ENCODE data around the gene CRMP1.
"Not testable (repeated sequence)": the region's sequence is repeated elsewhere in the genome, so short reads cannot be mapped to it uniquely, and the experiment has no call there.

The CRMP1 gene

DNA sequence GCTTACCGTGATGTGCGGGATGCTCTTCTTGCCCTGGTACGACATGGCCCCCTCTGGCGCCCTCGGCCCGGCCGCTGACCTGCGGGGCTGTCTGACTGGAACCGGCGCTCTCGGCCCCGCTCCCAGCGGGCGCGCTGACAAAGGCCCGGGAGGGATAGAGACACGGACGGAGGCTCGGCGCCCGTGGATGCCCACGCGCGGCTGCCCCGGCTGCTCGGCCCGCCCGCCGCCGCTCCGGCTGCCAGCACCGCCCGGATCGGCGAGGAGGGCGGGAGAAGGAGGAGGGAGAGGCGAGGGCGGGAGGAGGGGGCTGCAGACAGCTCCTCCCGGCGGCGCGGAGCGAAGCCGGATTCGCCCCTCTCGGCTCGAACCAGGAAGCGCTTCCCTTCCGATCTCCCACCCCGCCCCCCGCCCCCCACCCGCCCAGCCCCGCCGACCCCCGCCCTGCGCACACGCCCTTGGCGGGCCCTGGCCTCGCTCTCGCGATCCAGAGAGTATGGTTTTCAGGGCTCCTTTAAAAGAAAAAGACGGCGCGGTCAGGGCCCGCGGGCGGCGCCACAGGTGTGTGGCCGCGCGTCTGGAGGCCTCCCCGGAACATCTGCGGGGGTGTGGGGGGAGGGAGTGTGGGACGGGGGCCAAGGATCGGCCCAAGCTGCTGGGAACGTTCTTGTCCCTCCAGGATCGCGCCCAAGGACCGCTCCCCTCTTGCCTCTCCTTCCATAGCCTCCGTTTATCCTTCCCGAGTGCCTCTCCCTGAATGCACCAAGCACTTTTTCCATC lies 4.5 kb downstream of the CRMP1 start:
- DNase-seq (ENCODE audit: low spot score) = no peak

DNA sequence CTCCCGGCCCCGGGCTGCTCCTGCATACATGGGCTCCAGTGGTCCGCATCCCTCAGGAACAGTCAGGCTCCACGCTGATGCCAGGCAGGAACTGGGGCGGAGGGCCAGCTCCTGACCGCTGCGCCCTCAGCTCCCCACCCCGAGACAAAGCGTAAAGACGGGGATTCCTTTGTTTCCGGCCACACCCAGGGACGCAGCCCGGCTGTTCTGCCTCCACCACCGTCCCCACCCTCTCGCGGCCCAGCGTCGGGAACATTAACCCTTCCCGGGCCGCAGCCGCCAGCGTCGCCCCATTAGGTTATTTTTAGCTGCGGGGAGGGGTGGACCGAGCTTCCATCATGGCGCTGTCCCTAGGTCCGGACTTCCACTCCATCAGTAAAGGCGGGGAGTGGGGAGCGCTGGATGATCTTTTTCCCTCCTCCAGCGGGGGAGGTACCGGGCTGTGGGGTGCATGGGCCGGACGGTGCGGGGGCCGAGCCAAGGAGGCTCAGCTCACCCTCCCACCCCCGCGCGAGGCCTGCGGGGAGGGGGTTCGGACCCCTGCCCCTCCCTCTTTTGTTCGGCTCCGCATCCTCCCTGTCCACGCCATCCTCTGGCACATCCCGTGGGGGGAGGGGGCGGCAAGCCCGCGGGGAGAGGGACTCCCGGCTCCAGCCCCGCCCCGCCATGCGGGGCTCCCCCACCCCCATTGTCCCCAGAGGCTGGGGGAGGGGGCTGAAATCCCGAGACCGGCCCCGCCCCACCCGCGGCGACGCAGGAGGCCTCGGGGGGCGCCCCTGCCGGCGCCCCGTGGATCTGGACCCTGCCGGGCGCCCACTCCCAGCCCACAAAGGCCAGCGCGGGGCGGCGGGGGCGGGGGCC lies 5.3 kb downstream of the CRMP1 start:
- DNase-seq (ENCODE audit: low spot score) = no peak

DNA sequence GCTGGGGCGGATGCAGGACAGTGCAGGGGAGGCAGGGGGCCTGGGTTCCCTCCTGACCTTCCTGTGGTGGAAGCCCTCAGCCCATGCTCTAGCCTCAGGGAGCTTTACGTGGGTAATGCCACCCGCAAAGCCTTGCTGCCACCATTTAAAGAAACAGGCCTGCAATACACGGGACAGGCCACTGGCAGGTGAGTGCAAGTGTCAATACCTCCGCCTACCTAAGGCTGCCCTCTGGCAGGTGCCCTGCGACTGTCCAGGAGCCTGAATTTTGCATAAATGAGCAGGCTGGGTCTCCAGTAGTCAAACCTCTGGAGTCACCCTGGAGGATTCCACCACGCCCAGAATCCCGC lies 5.9 kb downstream of the CRMP1 start:
- DNase-seq (ENCODE audit: low spot score) = no peak

DNA sequence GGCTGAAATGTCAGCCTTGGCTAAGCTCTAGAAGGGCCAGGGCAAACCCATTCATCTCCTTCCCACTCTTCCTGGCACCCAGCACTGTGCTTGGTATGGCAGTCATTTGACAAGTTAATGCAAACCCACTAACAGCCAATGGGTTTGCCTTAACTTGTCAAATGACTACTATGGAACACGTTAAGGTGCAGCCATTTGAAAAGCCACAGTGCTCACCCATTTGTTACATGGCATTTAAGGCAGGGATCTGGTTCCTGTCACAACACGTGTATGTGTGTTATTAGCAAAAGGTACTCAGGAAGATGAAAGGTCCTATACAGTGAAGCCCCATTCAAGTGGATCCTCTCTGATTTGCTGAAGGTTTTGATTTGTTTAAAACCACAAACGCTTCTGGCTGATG lies 7.2 kb downstream of the CRMP1 start:
- no peak for DNase-seq (ENCODE audit: low spot score)

DNA sequence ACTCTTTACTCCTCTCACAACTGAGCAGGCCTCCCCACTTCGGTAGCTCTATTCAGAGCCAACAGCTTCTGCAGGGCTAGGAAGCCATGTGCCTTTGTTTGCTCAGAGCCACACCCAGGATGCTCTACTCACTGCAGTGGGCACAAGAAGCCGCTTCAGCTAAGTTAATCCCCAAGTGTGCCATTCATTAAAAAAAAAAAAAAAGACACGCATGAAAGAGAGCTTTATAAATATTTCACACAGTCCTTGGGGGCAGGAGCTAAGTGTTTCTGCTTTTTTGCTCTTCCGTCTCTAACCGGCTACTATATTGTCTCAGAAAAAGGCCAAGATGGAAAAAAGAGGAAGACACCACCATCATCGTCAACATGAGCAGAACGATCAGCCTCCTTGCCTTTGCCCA lies 8.1 kb downstream of the CRMP1 start:
- DNase-seq (ENCODE audit: low spot score) = no peak

DNA sequence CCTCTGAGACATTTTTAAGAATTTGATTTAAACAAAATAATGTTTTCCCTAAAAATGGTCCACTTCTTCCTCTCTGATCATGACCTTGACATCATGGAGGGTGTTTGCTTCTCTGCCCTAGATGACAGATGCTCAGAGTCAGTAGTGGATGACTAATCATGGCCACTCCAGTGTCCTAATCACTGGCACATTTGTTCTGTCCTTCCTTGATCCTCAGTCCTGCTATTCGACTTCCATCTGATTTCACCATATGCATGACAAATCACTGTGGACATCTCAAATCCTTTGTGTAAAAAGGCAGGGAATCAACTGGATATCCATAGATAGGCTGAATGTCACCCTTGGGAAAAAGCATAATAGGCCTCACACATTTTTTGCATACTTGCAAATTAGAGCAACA lies 9.0 kb downstream of the CRMP1 start:
- DNase-seq (ENCODE audit: low spot score) = no peak

DNA sequence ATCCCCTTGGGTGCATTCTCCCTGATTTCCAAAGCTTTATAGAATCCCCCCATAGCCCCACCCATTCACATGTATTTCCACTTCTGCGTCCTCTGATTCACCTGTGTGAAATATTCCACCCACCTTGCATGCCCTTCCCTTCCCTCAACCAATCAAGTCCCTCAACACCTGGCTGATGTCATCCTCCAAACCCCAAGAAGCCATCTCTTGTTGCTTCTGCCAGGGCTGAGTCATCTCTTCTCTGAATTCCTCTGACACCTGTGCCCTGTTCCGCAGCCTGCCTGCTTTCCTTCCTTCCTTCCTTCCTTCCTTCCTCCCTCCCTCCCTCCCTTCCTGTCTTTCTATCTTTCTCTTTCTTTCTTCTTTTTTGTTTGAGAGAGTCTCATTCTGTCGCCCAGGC lies 9.9 kb downstream of the CRMP1 start:
- no peak for DNase-seq (ENCODE audit: low spot score)

DNA sequence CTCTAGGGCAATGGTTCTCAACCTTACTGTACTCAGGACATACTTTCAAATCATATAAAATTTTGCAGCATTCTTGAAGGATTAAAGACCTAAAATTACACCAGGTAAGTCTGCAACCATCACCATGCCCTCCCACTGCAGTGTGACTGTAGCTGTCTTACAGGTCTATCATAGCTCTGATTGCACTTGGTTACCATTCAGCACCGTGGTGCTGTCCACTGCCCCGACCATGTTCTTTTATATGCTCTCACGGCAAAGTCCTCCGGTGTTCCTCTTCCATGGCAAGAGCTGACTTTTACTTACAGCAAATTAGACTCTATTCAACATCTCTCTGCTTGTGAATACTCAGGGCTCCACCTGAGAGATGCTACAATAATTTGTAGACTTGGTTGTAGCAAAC lies 11.5 kb downstream of the CRMP1 start:
- DNase-seq (ENCODE audit: low spot score) = no peak

DNA sequence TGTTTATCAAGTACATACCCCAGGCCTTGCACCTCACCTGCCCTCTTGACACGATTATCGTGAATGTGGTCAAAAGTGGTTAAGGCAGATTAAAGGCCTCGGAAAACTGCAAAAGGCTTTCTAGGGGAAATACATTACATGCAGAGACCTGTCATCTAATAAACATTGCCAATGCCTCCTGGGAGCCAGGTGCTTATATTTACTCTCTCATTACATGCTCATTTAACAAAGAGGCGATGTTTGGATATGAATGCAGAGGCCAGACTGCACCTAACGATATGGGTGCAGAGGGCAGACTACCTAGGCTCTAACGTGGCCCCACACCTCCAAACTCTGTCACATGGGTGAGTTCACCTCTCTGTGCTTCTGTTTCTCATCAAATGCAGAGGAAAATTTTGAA lies 14.5 kb downstream of the CRMP1 start:
- DNase-seq (ENCODE audit: low spot score) = no peak

DNA sequence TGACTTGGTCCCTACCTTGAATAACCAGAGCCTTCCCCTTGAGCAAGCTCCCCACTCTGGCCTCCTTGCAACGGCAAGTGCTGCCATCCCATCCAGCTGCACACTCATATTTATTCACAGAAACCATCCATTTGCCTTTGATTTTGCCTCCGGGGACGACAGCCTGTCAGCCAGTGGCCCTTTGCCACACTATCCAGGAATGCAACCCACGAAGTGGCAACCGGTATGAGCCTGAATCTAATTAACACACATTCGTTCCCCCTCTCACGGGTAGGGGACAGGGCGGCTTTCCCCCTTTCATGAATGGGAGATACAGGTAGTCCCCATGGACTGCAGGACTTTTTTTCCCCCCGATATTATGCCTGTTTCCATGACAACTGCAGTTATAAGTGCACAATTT lies 15.5 kb downstream of the CRMP1 start:
- no peak for DNase-seq (ENCODE audit: low spot score)

DNA sequence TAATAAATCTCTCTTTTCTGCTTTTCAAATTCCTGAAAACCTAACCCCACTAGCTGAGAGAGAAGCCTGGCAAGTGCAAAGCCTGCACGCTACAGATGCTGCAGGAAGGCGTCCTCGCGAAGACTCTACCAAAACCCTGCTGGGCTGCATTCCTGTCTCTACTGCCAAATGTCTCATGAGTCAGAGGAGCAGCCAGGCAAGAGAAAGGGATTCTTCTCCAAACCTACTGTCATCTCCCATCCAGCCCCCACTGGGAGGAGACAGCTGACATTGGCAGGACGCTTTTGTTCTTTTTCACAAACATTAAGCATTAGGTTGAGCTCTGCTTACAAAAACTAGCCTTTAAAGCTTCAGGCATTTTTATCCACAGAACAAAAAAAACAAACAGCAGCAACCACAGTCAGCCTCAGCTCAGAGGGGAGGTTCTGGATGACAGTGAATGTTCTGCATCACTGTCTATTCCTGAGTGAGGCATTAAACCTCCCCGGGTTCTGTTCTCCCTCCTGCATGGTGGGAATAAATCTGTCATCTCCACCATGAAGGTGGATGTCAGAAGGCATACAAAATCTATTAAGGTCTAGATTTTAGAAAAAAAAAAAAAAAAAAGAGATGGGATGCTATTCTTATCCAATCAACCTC lies 18.0 kb downstream of the CRMP1 start:
- no peak for DNase-seq (ENCODE audit: low spot score)

DNA sequence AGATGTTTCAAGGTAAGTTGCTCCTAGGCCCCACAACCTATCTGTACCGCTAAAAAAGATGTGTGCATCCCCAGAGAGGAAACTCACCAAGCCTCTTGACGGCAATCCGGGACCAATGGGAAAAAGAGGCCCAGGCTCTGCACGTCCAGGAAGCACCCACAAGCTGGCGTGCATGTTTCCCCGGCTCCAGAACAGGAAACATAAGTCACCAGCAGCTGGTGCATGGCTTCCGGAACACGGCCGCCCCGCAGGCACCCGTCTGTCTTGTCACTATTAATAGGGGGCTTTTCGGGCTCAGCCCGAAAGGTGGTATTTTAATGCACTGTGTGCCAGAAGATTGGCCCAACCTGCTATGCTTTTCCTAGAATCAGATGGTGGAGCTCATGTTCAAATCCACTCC lies 22.2 kb downstream of the CRMP1 start:
- no peak for DNase-seq (ENCODE audit: low spot score)

DNA sequence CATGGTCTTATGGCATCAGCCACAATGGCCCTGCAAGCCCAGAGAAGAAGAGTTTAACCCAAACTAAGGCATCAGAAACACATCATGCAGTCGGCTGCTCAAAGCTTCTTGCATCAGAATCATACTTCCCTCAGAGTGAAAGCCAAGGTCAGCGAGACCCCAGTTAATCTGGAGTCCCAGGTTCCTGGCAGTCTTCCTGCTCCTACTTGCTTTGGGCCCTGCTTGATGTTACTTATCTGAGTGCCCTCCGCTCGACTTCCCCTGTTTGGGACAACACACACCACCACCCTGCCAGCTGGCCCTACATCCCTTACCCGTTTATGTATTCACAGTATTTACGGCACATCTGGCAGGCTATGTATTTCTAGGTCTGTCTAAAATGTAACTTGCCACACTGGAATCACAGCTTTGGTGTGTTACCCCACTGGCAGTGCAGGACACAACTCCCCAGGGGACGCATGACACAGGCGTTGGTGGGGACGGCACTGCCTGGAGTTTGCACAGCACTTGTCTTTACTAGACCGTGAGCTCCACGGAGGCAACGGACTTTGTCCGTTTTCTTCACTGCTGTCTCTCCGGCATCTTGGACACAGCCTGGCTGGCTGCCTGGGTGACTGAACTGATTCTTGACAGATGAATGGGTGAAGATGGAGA lies 22.8 kb downstream of the CRMP1 start:
- no peak for DNase-seq (ENCODE audit: low spot score)

DNA sequence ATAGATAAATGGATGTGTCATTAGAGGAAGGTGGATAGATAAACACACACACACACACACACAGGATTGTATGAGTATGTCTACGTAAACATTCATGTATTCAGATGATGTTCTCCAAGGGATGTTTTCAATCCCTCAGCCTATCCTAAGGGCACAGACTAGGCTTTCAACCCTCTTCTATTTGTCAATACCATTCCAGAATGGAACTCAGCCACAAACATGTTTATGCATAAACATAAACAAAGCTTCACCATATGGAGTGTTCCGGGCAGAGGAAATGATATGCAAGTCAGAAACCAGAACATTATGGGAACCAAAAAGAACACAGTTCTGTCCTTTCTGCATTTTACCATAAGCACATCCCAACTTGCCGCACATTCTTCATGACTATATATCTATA lies 25.0 kb downstream of the CRMP1 start:
- DNase-seq (ENCODE audit: low spot score) = no peak

DNA sequence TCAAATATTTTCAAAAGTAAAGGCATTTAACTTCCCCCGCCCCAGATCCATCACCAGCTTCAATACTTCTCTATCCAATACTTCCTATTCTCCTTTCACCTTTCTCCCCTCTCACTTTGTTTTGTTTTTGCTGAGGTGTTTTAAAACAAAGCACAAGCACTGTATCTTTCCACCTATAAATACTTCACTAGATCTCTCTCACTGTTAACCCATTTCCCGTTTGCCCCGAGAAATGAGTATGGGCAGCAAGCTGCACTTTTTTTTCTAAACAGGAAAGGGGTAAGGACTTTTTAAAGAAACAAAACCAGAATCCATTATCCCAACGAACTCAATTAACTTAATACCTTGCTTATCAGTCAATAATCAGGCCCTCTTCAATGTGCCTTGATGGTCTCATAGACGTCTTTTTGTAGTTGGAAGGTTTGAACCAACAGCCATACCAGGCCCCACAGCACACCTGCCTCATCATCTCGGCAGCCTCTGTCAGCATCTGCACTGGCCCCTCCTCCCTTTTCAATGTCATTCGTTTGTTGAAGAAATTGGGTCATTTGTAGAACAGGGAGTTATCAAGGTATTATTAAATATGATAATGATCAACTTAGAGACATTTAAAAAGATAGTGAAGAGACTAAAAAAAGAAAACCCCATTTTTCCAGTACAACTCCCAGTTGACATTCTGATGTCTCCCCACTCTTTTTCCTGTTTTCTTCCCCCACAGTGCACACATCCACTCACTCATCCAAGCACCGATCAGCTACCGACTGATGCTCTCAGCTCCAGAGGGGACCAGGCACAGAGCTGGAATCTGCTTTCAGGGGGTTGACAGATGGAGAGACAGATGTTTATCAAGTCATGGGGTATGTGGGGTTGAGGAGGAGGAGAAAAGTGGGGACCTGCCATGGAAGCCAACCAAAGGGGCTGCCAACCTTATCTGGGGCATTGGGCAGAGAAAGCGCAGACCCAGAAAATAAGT lies 25.8 kb downstream of the CRMP1 start:
- DNase-seq (ENCODE audit: low spot score) = no peak

DNA sequence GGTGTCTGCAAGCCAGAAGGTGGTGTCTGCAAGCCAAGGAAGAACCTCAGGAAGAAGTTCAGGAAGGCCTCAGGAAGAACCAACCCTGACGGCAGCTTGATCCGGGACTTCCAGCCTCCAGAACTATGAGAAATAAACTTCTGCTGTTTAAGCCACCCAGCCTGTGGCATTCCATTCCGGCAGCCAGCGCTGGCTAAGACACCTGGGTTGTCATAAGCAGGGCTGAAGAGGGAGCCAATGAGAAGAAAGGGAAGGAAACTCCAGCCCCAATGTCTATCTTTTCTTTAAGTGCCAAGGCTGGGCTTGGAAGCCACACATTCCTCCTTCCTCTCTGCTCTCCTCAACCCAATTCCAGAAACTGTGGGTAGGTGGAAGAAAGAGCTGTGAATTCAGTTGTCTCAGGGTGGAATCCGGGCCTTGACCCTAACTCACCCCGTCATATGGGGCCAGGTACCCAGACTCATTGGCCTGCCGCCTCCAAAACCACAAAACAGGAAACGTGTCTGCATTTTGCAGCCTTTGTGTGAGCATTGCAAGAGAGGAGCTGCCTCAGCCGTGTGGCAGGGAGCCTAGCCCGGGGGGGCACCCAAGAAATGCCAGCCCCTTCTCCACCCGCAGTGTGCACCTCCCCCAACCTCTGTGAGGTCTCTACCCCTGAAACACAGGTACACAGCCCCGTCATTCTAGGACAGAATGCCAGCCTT lies 26.8 kb downstream of the CRMP1 start:
- no peak for DNase-seq (ENCODE audit: low spot score)

DNA sequence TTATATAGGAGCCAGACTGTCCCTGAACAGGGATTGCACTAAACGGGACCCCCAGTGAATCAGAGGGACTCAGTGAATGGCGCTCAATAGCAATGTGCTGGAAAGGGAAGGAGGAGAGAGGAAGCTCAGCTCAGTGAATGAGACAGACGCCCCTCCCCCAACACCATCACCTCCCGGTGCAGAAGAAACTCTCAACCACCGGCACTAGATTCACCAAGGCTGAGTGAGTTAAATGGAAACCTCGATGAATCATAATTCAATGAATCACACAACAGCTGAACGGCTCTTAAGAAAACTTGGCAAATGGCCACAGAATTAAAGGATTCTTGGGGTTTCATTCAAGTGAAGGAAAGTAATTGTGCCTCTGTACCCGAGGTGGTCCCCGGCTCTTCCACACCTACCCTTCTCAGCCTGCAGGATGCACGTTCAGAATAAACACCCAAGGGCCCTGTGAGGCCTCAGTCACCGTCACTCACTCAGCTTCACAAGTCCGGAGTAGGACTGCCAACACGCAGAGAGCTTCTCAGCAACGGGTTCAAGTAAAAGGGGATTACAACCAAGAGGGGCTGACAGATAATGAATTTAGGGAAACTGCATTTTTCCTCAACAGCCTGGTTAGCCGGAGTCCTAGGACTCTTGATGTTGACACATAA lies 29.3 kb downstream of the CRMP1 start:
- DNase-seq (ENCODE audit: low spot score) = no peak

DNA sequence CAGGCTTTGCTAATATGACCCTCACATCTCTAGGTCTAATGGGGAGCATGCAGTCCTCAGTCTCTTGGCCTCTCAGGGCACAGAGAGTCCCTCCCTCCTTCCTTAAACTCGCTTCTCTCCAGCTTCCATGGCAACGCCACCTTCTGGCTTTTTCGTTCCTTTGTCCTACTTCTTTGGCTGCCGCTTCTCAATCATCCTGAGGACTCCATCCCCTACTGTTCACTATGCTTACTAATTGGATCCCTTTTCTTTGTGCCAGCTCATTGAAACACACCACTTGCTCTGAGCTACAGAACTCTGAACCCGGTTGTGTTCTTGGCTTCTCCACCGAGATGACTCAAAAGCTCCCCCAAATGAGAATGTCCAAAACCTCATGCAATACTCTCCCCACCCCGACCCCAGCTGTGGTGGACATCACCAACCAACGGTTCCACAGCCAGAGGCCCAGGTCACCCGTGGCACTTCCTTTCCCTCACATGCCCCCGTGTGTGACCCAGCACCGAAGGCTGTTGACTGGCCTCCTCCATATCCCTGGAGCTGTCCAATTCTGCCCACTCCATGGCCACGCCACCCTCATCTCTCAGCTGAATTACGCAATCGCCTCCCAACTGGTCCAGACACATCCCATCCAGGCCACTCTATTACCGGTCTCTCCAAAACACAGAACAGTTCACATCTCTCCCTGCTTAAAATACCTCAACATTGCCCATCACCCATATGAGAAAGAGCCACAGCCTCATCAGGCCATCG lies 34.7 kb downstream of the CRMP1 start:
- DNase-seq (ENCODE audit: low spot score) = no peak

DNA sequence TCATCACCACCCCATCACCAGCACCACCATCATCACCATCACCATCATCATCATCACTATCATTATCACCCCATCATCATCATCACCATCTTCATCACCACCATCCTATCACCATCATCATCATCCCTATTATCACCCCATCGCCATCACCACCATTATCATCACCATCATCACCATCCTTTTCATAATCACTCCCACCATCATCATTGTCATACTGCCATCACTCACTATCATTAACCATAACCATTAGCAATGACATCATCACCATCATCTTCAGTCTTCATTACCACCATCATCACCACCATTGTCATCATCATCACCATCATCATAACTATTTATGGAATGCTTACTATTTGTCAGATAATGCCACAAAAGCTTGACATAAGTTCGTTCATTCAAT lies 35.7 kb downstream of the CRMP1 start:
- DNase-seq (ENCODE audit: low spot score) = no peak

DNA sequence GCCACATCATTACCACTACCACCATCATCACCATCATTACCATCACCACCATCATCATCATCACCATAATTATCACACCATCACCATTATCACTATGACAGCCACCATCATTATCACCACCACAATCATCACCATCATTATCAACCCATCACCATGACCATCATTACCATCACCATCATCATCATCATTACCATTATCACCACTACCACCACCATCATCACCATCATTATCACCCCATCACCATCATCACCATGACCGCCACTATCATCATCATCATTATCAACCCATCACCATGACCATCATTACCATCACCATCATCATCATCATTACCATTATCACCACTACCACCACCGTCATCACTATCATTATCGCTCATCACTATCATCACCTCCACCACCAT lies 36.5 kb downstream of the CRMP1 start:
- DNase-seq (ENCODE audit: low spot score) = not testable (repeated sequence)
